ENCODE results near the gene ENO3.

- TF ChIP-seq, protein P1, sequence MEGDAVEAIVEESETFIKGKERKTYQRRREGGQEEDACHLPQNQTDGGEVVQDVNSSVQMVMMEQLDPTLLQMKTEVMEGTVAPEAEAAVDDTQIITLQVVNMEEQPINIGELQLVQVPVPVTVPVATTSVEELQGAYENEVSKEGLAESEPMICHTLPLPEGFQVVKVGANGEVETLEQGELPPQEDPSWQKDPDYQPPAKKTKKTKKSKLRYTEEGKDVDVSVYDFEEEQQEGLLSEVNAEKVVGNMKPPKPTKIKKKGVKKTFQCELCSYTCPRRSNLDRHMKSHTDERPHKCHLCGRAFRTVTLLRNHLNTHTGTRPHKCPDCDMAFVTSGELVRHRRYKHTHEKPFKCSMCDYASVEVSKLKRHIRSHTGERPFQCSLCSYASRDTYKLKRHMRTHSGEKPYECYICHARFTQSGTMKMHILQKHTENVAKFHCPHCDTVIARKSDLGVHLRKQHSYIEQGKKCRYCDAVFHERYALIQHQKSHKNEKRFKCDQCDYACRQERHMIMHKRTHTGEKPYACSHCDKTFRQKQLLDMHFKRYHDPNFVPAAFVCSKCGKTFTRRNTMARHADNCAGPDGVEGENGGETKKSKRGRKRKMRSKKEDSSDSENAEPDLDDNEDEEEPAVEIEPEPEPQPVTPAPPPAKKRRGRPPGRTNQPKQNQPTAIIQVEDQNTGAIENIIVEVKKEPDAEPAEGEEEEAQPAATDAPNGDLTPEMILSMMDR (IDR thresholded peaks at IDR 0.05) = no peak
- TF ChIP-seq POLR2A (IDR thresholded peaks at IDR 0.05) = no peak
These were observed 18.7 kb downstream of the ENO3 start for GRCh38 chr17:4969551-4970173.

Measured in testis (tissue), 2 donors.